ENCODE measurements around the gene RFC4. TPM values are rescaled to one million over a fixed set of nuclear protein-coding genes. Genes with fewer than 3 reads are reported as not detected.

The RFC4 gene
- total and polyA plus RNA-seq, 9 of the 15 experiments (the other 6 are each of a cell fraction or from before 2014, with no cell fraction given), result 105 to 227 (median 180) TPM

- no peak for TF ChIP-seq ZNF318 (IDR thresholded peaks at IDR 0.05; ENCODE audit: borderline replicate concordance in 1 of 2, low read depth in 1 of 2)
- 0 out of 2 replicates have a peak, but pooled peaks have one; percentile 52 for TF ChIP-seq ZSCAN29 (IDR thresholded peaks at IDR 0.05)
Measured at GRCh38 chr3:186782542-186783057, 23.7 kb downstream of the RFC4 start (continued).

Data from K562 (cell line).